HEK293 (cell line): ENCODE measurements around the gene IGFBP7.
A peak's percentile ranks its signal among the peaks of the same experiment; 100 is the strongest.

ENCODE experiments used
- CTCF ChIA-PET: fragments of 350-600 bp; formaldehyde crosslinking; extraction: SDS; loops from one replicate; lab custom pipeline; 2021; ENCODE audit warnings: antibody characterized with exemption; lab: Yijun Ruan, JAX
- POLR2A ChIA-PET: fragments of 300-600 bp; formaldehyde crosslinking; extraction: SDS; loops from one replicate; lab custom pipeline; 2020; ENCODE audit warnings: antibody characterized with exemption, inconsistent platforms; lab: Yijun Ruan, JAX
- H3K27ac ChIP-seq: fragments of 200-500 bp; sonication (Bioruptor generic); 2 replicates; pipeline ENCODE4 v1.5.1; 2014; ENCODE audit warnings: low read depth, low read length, control low read depth, inconsistent platforms; ENCODE audit errors: extremely low read depth
- H3K36me3 ChIP-seq, 2 experiments: fragments of 200-500 bp in 1 of 2; sonication (Bioruptor generic) in 1 of 2; 1 replicate in 1 of 2; 2 replicates in 1 of 2; pipeline ENCODE4 v1.5.1; 2014 to 2017; ENCODE audit warnings: inconsistent platforms in 2 of 2, low read length in 2 of 2; ENCODE audit not compliant: control insufficient read depth in 2 of 2, insufficient read depth in 1 of 2
- H3K4me1 ChIP-seq: fragments of 200-500 bp; sonication (Bioruptor generic); 2 replicates; pipeline ENCODE4 v1.5.1; 2014; ENCODE audit warnings: mild to moderate bottlenecking, low read length, inconsistent platforms; ENCODE audit not compliant: control insufficient read depth, insufficient read depth
- H3K4me3 ChIP-seq: 2 replicates; pipeline ENCODE4 v1.5.1; 2011; ENCODE audit warnings: low read depth, mild to moderate bottlenecking, control low read depth, low read length, moderate library complexity
- H3K9me3 ChIP-seq: fragments of 200-500 bp; sonication (Bioruptor generic); 2 replicates; pipeline ENCODE4 v1.5.1; 2014; ENCODE audit warnings: low read depth, low read length, inconsistent platforms; ENCODE audit not compliant: control insufficient read depth, insufficient read depth
- FEZF1 ChIP-seq: fragments of 450-650 bp; formaldehyde crosslinking; IDR thresholded peaks from 2 replicates; pipeline ENCODE4 v1.5.1; 2016; ENCODE audit warnings: missing biosample characterization, missing genetic modification characterization
- GLIS1 ChIP-seq: fragments of 450-650 bp; formaldehyde crosslinking; IDR thresholded peaks from 2 replicates; pipeline ENCODE4 v1.5.1; 2016; ENCODE audit warnings: missing biosample characterization, missing genetic modification characterization
- KLF9 ChIP-seq: fragments of 450-650 bp; formaldehyde crosslinking; IDR thresholded peaks from 2 replicates; pipeline ENCODE4 v1.5.1; 2016; ENCODE audit warnings: missing biosample characterization, missing genetic modification characterization, low read depth
- MEIS1 ChIP-seq: sonication (generic); formaldehyde crosslinking; IDR thresholded peaks from 2 replicates; pipeline ENCODE4 v1.8.1; 2022; ENCODE audit warnings: missing genetic modification reagents, mild to moderate bottlenecking, borderline replicate concordance
- SALL2 ChIP-seq: fragments of 450-650 bp; formaldehyde crosslinking; IDR thresholded peaks from 2 replicates; pipeline ENCODE4 v1.5.0; 2017; ENCODE audit warnings: missing biosample characterization, mild to moderate bottlenecking, missing genetic modification characterization, borderline replicate concordance
- SP3 ChIP-seq: fragments of 450-650 bp; formaldehyde crosslinking; IDR thresholded peaks from 2 replicates; pipeline ENCODE4 v1.5.1; 2016; ENCODE audit warnings: missing biosample characterization, missing genetic modification characterization
- TCF7L2 ChIP-seq: IDR thresholded peaks from 2 replicates; pipeline ENCODE4 v1.6.1; 2011; ENCODE audit warnings: low read depth, mild to moderate bottlenecking, inconsistent platforms, low read length, moderate library complexity, borderline replicate concordance
- ZNF138 ChIP-seq: fragments of 450-650 bp; formaldehyde crosslinking; IDR thresholded peaks from 2 replicates; pipeline ENCODE4 v1.5.1; 2016; ENCODE audit warnings: missing biosample characterization, missing genetic modification characterization, borderline replicate concordance
- ZNF423 ChIP-seq: fragments of 450-650 bp; formaldehyde crosslinking; IDR thresholded peaks from 2 replicates; pipeline ENCODE4 v1.5.1; 2016; ENCODE audit warnings: missing biosample characterization, missing genetic modification characterization
- ZNF433 ChIP-seq: fragments of 450-650 bp; formaldehyde crosslinking; IDR thresholded peaks from 2 replicates; pipeline ENCODE4 v1.5.1; 2016; ENCODE audit warnings: missing biosample characterization, missing genetic modification characterization, low read depth
- ZNF549 ChIP-seq: fragments of 450-650 bp; IDR thresholded peaks from 2 replicates; pipeline ENCODE4 v1.5.1; 2018; ENCODE audit warnings: missing biosample characterization, missing genetic modification characterization, mild to moderate bottlenecking, inconsistent platforms, moderate library complexity
- ZNF560 ChIP-seq: fragments of 450-650 bp; formaldehyde crosslinking; IDR thresholded peaks from 2 replicates; pipeline ENCODE4 v1.5.1; 2017; ENCODE audit warnings: missing biosample characterization, missing genetic modification characterization, borderline replicate concordance
- ZNF776 ChIP-seq: fragments of 450-650 bp; formaldehyde crosslinking; IDR thresholded peaks from 2 replicates; pipeline ENCODE4 v1.5.0; 2017; ENCODE audit warnings: missing biosample characterization, missing genetic modification characterization, borderline replicate concordance
- TF ChIP-seq, protein P1 (sequence below): fragments of 450-650 bp; formaldehyde crosslinking; IDR thresholded peaks from 2 replicates; pipeline ENCODE4 v1.5.1; 2017; ENCODE audit warnings: missing biosample characterization, missing genetic modification characterization
- TF ChIP-seq, protein P2 (sequence below): fragments of 450-650 bp; formaldehyde crosslinking; IDR thresholded peaks from 2 replicates; pipeline ENCODE4 v1.5.1; 2017; ENCODE audit warnings: missing biosample characterization, missing genetic modification characterization
- TF ChIP-seq, protein P3 (sequence below): fragments of 450-650 bp; formaldehyde crosslinking; IDR thresholded peaks from 2 replicates; pipeline ENCODE4 v1.5.1; 2016; ENCODE audit warnings: missing biosample characterization, missing genetic modification characterization, low read depth
- TF ChIP-seq, protein P4 (sequence below): fragments of 450-650 bp; formaldehyde crosslinking; IDR thresholded peaks from 2 replicates; pipeline ENCODE4 v1.5.1; 2016; ENCODE audit warnings: missing biosample characterization, missing genetic modification characterization
- TF ChIP-seq, protein P5 (sequence below): fragments of 450-650 bp; formaldehyde crosslinking; IDR thresholded peaks from 2 replicates; pipeline ENCODE4 v1.5.1; 2016; ENCODE audit warnings: missing biosample characterization, missing genetic modification characterization

Gene IGFBP7

DNA sequence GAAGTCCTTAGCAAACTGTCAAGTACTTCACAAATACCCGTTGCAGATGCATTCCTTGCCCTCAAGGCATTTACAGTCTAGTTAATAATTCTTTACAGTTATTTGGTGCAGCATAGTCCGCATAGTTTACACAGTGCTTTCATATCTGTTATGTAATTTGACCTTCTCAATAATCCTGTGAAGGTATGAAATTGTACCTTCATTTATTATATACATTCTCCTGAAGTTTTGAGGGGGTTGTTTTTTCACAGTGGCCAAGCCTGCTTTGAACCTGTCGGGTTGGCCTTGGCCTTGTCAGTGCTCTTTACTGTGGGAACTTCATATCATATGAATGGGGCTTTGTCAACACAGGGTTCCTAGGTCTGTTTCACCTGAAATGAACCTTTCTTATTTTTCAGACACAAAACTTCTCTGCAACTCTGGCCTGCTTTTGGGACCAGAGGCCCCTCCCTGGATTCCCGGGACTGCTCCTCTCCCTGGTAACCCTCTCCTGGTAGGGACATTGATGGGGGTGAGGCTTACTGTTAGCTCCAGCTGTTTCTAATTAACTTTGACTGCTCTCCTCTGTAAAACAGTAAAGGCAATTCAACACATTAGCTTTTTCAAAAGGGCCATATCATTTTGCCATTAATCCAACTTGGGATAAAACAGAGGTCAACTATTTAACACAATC lies 9.1 kb downstream of the IGFBP7 start:
- POLR2A ChIA-PET, result interaction anchor here (1.0 to 1.7 kb wide), 2 partner anchors 10 to 123 kb away, joined by 5 to 7 read pairs; partner anchors contain the start of genes NOA1 and POLR2B
- Histone ChIP-seq H3K9me3 (no peaks in the 10 kb centered on the region), H3K36me3 (no peaks in the 10 kb centered on the region), H3K27ac (peak overlapping the region; percentile 73), H3K4me3 (no peak overlapping the region), H3K4me1 (peaks cover 6% of the 10 kb centered on the region)
- TF ChIP-seq GLIS1 (tag by site-specific recombination), result peak; percentile 48; the same call in 1 of the 2 replicates
- TF ChIP-seq SP3, result no peak
- TF ChIP-seq, protein P1, sequence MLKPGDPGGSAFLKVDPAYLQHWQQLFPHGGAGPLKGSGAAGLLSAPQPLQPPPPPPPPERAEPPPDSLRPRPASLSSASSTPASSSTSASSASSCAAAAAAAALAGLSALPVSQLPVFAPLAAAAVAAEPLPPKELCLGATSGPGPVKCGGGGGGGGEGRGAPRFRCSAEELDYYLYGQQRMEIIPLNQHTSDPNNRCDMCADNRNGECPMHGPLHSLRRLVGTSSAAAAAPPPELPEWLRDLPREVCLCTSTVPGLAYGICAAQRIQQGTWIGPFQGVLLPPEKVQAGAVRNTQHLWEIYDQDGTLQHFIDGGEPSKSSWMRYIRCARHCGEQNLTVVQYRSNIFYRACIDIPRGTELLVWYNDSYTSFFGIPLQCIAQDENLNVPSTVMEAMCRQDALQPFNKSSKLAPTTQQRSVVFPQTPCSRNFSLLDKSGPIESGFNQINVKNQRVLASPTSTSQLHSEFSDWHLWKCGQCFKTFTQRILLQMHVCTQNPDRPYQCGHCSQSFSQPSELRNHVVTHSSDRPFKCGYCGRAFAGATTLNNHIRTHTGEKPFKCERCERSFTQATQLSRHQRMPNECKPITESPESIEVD (tag by site-specific recombination), result peak; percentile 74
- TF ChIP-seq, protein P2, sequence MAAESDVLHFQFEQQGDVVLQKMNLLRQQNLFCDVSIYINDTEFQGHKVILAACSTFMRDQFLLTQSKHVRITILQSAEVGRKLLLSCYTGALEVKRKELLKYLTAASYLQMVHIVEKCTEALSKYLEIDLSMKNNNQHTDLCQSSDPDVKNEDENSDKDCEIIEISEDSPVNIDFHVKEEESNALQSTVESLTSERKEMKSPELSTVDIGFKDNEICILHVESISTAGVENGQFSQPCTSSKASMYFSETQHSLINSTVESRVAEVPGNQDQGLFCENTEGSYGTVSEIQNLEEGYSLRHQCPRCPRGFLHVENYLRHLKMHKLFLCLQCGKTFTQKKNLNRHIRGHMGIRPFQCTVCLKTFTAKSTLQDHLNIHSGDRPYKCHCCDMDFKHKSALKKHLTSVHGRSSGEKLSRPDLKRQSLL (tag by site-specific recombination), result no peak
- TF ChIP-seq FEZF1 (tag by site-specific recombination), result 0 out of 2 replicates have a peak, but pooled peaks have one; percentile 9
- CTCF ChIA-PET, result interaction anchor here (2.2 kb wide), 1 partner anchor 63 kb away, joined by 10 read pairs; no protein-coding TSS in a partner anchor

DNA sequence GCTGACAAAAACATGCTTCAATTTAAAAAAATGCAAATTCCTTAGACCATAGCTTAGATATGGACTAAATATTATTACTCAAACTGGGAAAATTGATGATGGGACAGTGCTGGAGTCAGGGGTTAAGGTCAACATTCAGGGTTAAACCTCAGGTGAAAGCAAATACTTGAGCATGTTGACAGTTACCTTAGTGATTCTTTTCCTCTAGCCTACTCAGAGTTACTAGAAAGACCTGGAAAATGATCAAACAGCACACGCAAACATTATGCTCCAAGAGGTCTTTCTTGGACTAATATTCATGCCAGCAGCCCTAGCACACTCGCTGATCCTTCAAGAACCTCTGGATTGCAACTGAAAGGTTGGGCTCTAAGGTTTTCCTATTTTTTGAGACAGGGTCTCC lies 10.8 kb downstream of the IGFBP7 start:
- no peak overlapping the region for H3K27ac ChIP-seq
- ChIA-PET CTCF (interaction anchor here (0.6 to 1.6 kb wide), 2 partner anchors 28 to 61 kb away, joined by 4 read pairs; no protein-coding TSS in a partner anchor), POLR2A (interaction anchor here (0.7 kb wide), 1 partner anchor 121 kb away, joined by 3 read pairs; no protein-coding TSS in a partner anchor)
- TF ChIP-seq ZNF560 (tag by site-specific recombination) (no peak), ZNF433 (no peak), KLF9 (no peak), ZNF423 (tag by site-specific recombination) (no peak), ZNF549 (tag by site-specific recombination) (no peak), ZNF138 (no peak), SALL2 (tag by site-specific recombination) (no peak)
- TF ChIP-seq, protein P3, sequence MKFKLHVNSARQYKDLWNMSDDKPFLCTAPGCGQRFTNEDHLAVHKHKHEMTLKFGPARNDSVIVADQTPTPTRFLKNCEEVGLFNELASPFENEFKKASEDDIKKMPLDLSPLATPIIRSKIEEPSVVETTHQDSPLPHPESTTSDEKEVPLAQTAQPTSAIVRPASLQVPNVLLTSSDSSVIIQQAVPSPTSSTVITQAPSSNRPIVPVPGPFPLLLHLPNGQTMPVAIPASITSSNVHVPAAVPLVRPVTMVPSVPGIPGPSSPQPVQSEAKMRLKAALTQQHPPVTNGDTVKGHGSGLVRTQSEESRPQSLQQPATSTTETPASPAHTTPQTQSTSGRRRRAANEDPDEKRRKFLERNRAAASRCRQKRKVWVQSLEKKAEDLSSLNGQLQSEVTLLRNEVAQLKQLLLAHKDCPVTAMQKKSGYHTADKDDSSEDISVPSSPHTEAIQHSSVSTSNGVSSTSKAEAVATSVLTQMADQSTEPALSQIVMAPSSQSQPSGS (tag by site-specific recombination), result no peak
- no peaks in the 10 kb centered on the region for H3K36me3 ChIP-seq
- H3K4me3 ChIP-seq, result no peak overlapping the region
- H3K9me3 ChIP-seq, result no peaks in the 10 kb centered on the region
- H3K4me1 ChIP-seq, result peaks cover 6% of the 10 kb centered on the region

DNA sequence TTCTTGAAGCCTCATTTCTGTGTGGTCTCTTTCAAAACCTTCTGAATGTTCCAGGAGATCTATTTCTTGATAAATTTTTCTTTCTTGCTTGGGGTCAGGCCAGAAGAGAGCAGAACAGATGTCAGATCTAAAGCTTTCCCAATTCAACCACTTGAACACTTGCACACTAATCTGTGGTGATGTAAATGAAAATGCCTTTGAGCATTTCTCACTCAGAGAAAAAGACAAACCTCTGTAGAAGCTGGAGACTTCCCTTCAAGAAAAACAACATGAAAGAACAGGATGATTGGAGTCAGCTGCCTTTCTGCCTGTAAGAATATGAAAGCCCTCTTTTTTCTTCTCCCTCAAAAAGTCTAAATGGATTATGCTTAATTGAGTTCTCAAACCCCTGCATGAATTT lies 11.2 kb downstream of the IGFBP7 start:
- no peak overlapping the region for H3K4me3 ChIP-seq
- H3K4me1 ChIP-seq, result peaks cover 6% of the 10 kb centered on the region
- CTCF ChIA-PET, result interaction anchor here (0.6 to 1.6 kb wide), 2 partner anchors 27 to 61 kb away, joined by 4 read pairs; no protein-coding TSS in a partner anchor
- H3K27ac ChIP-seq, result no peak overlapping the region
- no peaks in the 10 kb centered on the region for H3K36me3 ChIP-seq
- POLR2A ChIA-PET, result interaction anchor here (0.7 kb wide), 1 partner anchor 121 kb away, joined by 3 read pairs; no protein-coding TSS in a partner anchor
- no peaks in the 10 kb centered on the region for H3K9me3 ChIP-seq
- TF ChIP-seq MEIS1 (CRISPR knock-in tag), result no peak
- TF ChIP-seq ZNF776 (tag by site-specific recombination), result no peak
- TF ChIP-seq, protein P1 (tag by site-specific recombination), result peak; percentile 71
- TF ChIP-seq, protein P4, sequence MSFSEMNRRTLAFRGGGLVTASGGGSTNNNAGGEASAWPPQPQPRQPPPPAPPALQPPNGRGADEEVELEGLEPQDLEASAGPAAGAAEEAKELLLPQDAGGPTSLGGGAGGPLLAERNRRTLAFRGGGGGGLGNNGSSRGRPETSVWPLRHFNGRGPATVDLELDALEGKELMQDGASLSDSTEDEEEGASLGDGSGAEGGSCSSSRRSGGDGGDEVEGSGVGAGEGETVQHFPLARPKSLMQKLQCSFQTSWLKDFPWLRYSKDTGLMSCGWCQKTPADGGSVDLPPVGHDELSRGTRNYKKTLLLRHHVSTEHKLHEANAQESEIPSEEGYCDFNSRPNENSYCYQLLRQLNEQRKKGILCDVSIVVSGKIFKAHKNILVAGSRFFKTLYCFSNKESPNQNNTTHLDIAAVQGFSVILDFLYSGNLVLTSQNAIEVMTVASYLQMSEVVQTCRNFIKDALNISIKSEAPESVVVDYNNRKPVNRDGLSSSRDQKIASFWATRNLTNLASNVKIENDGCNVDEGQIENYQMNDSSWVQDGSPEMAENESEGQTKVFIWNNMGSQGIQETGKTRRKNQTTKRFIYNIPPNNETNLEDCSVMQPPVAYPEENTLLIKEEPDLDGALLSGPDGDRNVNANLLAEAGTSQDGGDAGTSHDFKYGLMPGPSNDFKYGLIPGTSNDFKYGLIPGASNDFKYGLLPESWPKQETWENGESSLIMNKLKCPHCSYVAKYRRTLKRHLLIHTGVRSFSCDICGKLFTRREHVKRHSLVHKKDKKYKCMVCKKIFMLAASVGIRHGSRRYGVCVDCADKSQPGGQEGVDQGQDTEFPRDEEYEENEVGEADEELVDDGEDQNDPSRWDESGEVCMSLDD (tag by site-specific recombination), result no peak
- no peak for TF ChIP-seq GLIS1 (tag by site-specific recombination)
- TF ChIP-seq TCF7L2, result no peak
- TF ChIP-seq, protein P5, sequence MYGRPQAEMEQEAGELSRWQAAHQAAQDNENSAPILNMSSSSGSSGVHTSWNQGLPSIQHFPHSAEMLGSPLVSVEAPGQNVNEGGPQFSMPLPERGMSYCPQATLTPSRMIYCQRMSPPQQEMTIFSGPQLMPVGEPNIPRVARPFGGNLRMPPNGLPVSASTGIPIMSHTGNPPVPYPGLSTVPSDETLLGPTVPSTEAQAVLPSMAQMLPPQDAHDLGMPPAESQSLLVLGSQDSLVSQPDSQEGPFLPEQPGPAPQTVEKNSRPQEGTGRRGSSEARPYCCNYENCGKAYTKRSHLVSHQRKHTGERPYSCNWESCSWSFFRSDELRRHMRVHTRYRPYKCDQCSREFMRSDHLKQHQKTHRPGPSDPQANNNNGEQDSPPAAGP, result no peak
